GM18858 (cell line): ENCODE results near the gene ANKS3.
"Not testable (repeated sequence)": the region's sequence is repeated elsewhere in the genome, so short reads cannot be mapped to it uniquely, and the experiment has no call there.

ENCODE experiments used
- ATAC-seq: cut with Tn5 transposase; IDR thresholded peaks from one replicate; pipeline ENCODE4 v1.9.1; 2021; ENCODE audit not compliant: unreplicated experiment

The ANKS3 gene

DNA sequence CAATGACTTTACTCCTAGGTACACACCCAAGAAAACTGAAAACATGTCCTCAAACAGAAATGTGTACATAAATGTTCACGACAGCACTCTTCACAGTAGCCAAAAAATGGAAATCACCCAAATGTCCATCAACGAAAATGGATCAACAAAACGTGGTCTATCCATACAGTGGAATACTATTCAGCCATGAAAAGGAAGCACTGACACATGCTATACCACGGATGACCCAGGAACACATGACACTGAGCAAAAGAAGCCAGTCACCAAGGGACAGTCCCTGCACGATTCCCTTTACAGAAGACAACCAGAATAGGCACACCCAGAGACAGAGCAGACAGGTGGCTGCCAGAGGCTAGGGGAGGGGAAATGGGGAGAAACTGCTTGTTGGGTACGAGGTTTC, 21.6 kb upstream of the ANKS3 start:
- no peak for ATAC-seq

DNA sequence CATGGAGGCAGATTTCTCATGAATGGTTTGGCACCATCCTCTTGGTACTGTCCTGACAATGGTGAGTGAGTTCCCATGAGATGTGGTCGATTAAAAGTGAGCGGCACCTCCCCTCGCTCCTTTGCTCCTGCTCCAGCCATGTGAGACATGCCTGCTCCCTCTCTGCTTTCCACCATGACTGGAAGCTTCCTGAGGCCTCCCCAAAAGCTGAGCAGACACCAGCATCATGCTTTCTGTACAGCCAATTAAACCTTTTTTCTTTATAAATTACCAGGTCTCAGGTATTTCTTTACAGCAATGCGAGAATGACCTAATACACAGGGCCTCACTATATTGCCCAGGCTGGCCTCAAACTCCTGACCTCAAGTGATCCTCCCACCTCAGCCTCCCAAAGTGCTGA, 20.8 kb upstream of the ANKS3 start:
- ATAC-seq: no peak

DNA sequence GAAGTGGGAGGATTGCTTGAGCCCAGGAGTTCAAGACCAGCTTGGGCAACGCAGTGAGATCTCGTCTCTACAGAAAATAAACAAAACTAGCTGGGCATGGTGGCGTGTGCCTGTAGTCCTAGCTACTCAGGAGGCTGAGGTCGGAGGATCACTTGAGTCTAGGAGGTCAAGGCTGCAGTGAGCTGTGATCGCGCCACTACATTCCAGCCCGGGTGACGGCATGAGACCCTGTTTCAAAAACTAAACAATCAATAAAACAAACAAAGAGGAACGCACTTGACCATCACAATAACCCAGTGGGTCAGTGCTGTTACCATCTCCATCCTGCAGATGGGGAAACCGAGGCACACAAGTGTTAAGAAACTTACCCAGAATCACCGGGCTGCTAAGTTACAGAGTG, 19.2 kb upstream of the ANKS3 start:
- ATAC-seq: no peak

DNA sequence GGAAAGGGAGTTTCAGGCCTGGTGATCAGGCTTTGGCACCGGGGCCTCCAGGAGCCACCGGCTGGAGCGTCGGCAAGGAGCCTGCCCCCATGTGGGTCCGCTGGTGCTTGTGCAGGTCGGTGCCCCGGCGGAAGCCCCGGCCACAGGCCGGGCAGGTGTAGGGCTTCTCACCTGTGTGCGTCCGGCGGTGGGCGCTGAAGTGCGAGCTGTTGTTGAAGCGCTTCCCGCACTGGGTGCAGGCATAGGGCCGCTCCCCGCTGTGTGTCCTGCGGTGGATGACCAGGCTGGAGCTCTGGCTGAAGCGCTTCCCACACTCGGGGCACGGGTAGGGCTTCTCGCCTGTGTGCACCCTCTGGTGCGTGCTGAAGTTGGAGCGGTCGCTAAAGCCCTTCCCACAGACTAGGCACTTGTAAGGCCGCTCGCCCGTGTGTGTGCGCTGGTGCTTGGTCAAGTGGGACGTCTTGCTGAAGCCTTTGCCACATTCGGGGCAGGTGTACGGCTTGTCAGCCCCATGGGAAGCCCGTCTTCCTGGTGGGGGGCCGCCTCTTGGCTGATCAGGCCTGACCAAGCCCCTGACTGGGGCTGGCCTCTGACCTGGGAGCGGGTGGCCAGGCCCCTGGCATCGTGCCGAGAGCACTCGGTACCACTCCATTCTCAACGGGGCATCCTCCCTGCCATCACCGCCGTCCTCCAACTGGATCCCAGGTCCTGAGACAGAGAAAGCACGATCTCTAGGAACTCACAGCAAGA, 18.5 kb upstream of the ANKS3 start:
- ATAC-seq: no peak

DNA sequence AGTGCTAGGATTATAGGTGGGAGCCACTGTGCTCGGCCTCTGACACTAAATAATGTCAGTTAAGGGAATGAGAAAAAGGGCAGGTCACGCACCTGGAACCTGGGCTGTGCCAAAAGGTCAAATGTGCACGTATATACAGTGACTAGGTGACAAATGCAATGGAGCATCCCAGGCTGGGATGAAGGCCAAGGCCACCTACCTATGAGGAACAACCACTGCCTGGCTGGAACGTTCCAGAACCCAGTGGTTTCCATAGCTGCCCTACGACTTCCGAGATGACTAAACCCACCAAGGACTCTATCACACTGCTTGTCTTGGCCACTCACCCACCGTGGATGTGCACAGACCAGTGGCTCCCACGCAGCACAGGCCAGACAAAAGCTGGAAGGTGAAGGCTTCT, 16.8 kb upstream of the ANKS3 start:
- no peak for ATAC-seq

DNA sequence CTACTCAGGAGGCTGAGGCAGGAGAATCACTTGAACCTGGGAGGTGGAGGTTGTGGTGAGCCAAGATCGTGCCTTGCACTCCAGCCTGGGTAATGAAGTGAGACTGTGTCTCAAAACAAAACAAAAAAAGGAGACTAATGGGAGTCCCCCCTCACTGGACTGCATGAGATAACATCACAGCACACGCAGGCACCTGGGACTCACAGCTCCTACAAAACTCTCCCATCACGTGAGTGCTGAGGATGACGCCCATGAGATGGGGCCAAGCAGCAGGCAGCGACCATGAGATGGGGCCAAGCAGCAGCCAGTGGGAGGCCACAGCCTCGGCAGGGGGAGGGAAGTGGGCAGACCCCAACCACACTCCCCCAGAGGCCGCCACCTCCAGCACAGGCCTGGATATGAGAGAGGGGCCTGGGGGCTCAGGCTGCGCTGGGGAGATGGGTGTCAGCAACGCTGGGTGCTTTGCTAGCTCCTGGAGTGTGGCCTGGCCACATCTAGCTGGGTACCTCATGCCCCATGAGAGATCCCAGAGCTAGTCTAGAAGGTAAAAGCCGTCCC, 15.7 kb upstream of the ANKS3 start:
- no peak for ATAC-seq

DNA sequence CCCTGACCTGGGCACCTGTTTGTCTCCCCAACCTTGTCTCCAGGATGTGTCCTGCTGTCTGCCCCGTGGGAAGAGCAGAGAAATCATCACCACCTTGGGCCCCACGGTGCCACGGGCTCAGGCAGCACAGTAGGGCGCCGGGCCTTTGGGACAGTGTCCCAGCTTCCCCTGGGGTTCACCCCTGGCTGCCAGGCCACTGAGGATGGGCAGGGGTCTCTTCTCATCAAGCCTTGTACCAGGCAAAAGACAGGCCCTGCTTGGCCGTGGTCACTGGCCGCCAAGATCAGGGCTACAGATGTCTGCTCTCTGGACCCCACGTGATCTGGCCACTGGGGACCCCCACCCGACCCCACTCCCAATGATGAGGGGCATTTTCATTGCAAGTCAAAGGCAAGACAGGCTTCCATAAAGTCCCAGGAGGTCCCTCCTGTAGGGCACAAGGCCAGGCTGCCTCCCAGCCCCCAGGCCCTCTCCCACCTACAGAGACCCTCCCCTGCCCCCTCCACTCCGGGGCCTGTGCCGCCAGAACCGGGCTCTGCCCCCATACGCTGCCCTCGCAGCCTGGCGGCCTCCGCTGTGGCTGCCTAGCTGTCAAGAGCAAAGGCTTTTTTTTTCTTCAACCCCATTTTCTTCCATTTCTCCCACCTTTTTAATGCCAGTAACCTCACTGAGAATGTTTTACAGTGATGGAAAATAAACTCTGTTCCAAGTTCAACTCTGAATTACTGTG, 14.8 kb upstream of the ANKS3 start:
- ATAC-seq: no peak

DNA sequence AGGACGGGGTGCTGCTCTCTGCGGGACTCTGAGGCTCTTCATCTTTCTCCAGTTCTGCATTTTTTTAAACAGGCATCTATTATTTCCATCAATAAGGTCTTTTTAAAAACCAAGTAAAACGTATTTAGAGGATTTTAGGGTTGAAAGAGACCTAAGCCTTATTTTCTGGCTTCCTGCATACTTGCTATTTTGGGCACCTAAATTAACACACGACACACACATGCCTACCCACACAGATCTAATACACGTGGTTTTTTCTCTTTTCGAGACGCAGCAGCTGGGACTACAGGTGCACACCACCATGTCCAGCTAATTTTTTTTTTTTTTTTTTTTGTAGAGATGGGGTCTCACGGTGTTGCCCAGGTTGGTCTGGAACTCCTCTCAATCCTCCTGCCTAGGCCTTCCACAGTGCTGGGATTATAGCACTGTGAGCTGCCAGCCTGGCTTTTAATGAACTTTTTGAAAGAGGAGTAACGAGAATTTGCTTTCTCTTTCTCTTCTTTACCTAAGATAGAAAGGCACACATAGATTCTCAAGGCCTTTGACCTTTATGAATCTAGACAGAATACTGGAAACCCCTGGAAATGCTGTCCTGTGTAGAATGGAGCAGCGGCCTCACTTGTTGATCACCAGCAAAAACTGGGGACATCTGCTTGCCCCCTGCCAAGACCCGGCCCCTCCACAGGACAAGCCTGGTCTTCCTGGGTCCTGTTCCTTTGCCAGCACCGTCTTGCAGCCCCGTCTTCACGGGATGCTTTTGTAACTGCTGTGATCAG, 14.0 kb upstream of the ANKS3 start:
- no peak for ATAC-seq

DNA sequence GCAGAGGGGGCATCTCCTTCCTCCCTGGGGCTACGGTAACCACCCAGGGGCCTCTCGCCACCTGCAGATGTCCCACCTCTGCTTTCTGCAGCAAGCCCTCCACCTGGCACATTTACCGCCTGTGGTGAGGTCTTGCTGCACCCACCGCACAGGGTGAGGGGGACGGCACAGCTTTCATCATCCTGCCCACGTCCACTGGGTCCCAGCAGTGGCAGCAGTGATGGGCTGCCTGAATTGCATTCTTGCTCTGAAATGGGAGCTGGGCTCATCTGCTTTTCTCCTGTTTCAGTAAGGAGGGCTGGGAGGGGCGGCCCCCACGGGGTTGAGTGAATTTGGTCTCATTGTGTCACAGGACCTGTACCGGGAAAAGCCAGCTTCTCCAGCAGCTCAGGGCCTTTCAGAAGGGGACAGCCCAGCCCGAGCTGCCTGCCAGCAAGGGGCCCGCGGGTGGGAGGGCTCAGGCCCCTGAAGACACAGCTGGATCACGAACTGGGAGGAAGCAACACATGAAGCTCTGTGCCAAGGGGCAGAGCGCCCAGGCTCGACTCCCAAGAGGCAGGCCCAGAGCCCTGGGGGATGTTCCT, 13.0 kb upstream of the ANKS3 start:
- ATAC-seq: no peak

DNA sequence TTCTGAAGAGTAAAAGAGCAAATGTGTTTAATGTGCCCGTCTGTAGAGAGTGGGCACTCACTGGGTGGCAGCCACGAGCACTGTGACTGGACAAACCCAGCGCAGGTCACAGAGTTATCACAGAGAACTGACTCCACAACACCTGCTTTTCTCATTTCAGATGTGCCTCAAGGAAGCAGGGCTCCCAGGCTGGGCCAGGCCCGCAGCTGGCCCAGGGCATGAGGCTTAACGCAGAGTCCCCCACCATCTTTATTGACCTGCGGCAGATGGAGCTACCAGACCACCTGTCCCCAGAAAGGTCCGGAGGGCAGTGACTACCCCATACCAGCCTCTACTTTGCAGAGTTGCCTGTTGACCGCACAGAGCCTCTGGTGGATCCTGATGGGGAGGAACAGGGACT, 12.1 kb upstream of the ANKS3 start:
- ATAC-seq: no peak

DNA sequence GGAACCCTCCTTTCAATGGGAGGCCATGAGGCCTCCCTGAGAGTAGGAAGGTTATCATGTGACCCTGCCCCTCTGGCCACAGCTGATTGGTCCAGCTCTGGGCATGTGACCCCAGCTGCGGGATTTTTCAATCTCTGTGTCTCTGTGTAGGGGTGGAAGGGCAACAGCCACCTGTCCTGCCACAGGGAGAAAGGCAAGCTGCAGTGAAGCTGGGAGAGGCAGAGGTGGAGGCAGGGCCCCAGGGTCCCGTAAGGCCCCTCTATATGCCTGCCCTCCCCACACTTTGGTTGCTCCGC, 11.2 kb upstream of the ANKS3 start:
- no peak for ATAC-seq

DNA sequence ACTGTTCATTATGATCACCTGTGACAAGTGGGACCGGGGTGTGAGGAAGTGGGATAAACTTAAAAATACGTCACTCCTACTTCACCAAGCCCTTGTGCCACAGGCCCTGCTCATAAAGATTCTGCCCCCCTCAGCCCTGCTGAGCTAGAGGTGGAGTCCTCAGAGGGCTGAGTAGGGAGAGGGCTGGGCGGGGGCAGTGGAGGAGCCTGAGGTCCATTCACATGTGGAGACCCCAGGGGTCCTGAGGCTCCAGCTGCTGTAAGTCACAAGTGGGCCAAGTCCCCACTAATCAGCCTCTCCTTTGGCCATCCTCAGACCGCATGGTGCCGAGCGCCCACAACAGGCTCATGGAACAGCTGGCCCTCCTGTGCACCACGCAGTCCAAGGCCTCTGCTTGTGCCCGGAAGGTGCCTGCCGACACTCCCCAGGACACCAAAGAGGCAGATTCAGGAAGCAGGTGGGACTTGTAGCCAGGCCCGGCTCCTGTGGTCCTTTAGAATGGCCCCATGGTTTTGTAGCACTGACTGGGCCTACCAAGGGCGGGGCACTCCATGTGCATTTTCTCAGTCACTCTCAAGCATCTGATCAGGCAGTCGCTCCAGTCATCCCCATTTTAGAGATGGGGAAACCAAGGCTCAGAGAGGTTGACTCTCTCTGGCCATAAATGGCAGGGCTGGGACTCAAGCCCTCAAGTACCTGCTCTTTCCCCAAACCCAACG, 10.6 kb upstream of the ANKS3 start:
- ATAC-seq: no peak

DNA sequence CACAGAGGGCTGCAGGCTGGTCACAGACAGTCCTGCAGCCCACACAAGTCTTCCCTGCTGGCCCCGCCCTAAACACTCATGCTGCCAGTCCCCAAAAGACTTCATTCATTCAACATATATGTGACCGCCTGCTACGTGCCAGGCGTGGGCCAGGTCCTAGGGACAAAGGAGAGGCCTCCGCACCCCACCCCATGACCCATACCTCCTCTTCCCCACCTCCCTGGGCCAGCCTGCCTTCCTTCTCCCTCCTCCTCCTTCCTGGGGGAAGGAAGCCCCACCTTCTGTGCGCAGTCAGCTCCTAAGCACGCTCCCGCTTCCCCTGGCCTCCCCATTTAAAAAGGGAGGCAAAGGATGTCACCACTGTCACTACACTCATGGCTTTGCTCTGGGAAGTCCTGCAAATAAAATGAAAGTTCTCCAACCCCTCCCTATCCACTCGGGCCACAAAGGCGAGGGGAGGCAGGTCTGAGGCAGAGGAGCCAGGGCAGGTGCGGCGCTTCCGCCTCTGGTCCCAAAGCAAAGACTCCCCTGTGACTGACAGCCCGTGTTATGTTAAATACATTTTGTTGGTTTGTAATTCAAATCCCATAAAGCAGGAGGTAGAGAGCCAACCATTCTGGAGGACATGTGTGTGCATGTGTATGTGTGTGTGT, 9.3 kb upstream of the ANKS3 start:
- ATAC-seq: no peak

DNA sequence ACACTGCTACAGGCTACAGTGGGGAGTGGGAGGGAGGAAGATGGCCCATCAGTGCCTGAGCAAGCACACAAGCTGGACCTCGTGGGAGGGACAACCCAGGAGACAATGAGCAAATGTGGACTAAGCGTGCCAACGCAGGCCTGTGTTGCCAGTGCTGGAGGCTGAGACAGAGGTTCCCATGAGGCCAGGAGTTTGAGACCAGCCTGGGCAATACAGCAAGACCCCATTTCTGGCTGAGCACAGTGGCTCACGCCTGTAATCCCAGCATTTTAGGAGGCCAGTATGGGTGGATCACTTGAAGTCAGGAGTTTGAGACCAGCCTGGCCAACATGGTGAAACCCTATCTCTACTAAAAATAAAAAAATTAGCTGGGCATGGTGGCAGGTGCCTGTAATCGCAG, 4.3 kb upstream of the ANKS3 start:
- not testable (repeated sequence) for ATAC-seq

DNA sequence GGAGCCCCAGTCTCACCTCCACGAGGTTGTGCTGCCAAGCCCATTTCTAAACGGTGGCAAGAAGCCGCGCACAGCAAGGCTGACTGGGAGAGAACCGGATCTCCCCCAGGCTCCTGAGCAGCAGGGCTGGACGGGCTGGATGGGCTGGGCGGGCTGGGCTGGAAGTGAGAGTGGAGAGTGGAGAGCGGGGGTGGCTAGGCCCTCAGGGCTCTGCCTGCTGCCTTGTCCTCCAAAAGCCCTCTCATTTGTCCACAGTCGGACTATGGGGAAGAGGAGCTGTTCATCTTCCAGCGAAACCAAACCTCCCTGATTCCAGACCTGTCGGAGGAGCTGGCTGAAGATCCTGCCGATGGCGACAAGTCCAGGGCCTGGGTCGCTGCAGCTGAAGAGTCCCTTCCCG, 3.5 kb upstream of the ANKS3 start:
- no peak for ATAC-seq

DNA sequence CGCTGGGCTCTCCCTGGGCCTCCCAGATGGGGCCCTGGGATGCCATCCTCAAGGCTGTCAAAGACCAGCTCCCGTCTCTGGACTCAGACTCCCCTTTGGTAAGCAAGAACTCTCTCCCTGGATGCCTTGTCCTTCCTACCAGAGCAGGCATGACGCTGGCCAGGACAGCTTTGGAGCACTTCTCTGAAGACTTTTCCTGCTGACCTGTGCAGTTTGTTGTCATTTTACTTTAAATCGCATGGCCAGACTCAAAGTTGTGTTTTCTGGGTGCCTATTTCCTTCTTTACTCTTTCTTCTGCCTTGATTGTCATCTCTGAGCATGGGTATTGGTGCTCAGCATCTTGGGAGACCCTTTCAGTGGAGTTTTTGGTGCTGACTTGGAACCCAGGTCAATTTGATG, 2.5 kb upstream of the ANKS3 start:
- no peak for ATAC-seq

DNA sequence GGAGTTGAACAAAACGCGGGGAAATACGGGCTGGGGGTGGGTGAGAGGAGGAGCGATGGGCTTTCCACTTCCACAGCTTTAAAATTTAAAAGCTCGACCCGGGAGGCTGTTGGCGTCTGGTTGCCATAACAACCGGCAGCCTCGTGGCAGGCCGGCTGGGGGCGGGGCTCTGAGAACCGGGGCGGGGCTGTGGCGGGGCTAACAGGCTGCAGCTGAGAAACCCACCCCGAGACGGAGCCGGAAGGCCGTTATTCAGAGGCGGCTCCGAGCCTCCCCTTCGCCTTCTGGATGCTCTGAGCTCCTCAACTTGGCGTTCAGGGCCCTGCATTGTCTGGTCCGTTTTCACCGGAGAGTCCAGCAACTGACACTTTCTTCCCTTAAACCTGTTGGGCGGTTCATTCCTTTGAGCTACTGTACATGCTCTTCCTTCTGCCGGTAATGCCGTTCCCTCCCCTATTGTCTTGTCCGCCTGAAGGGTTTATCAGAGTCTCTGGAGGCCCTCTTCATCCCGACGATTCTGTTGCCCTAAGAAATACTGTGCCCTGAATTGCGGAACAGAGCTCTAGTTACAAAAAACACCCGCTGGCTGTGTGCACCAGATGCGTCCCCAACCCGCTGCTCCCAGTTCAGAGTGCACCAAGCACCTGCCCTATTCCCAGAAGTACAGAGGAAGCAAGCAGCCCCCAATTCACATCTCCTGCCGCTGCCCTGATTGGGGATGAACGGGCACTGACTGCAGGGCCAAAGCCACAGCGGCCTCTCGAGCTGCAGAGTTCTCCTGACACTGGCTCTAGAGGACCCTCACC, 862 bp upstream of the ANKS3 start:
- ATAC-seq: peak; percentile 37

DNA sequence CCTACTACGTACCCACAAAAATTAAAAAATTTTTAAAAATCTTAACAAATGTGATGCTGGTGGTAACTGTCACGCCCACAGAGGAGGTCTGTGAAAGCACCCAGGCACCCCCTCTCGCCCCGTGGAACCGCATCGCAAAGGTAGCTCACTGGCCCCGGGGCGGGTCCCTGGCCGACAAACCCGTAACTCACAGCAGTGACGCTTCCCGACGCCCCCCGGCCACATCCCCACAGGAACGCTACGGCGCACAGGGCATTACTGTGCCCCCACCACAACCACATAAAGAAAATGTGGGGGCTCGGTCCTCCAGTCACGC, 366 bp downstream of the ANKS3 start:
- ATAC-seq: no peak

DNA sequence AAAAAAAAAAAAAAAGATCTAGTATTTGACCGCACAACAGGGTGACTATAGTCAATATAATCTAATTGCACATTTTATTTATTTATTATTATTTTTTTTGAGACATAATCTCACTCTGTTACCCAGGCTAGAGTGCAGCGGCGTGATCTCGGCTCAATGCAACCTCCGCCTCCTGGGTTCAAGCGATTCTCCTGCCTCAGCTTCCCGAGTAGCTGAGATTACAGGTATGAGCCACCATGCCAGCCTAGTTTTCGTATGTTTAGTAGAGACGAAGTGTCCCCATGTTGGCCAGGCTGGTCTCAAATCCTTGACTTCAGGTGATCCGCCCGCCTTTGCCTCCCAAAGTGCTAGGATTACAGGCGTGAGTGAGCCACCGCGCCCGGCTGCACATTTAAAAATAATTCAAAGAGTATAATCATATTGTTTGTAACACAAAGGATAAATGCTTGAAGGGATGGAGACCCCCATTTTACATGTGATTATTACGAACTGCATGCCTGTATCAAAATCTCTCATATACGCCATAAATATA, 794 bp downstream of the ANKS3 start:
- ATAC-seq: no peak
